Esophagus mucosa (tissue), 1 donor: ENCODE data around the gene CALR. TPM values are rescaled to one million over a fixed set of nuclear protein-coding genes. Genes with fewer than 3 reads are reported as not detected.
"Not testable (repeated sequence)": the region's sequence is repeated elsewhere in the genome, so short reads cannot be mapped to it uniquely, and the experiment has no call there.

Source experiments
- ATAC-seq: fragments of 200-7000 bp; cut with Tn5 transposase; one replicate; pipeline ENCODE4 v1.9.1; 2020
- total RNA-seq: library from RNA; stranded (reverse); gene quantifications from one replicate; pipeline ENCODE4 v1.2.4, GENCODE V29; 2023
- donor health status: DM: yes; HTN: yes; CAD: no.

CALR gene
- total RNA-seq, 1 donor from 2014 or later, result 586 TPM

GRCh38 chr19:12933287-12934072 lies 4.9 kb upstream of the CALR start, which contains the start of gene FARSA:
TSS of gene FARSA (minus strand) at chr19:12933711. CDS start at chr19:12933696, 15 bp downstream.
- peak; percentile 80 for ATAC-seq

GRCh38 chr19:12935071-12935470 lies 3.3 kb upstream of the CALR start:
- no peak for ATAC-seq

DNA sequence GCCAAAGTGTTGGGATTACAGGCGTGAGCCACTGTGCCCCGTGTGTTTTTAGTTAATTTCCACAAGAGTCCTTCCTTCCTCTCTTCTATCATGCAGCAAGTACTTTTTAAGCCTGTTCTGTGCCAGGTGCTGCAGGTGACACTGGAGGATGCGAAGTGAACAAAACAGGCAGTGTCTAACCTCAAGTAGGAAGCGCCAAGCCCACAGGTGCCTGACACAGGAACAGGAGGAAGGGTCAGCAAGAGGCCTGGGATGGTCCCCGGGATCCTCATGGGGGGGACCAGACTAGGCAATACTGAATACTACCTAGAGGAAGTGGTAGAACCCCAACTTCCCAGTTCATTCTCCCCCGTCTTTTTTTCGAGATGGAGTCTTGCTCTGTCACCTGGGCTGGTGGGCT lies 1.8 kb upstream of the CALR start:
- ATAC-seq, result no peak

- ATAC-seq, result no peak
These were observed 1.1 kb upstream of the CALR start for GRCh38 chr19:12937093-12937926.

DNA sequence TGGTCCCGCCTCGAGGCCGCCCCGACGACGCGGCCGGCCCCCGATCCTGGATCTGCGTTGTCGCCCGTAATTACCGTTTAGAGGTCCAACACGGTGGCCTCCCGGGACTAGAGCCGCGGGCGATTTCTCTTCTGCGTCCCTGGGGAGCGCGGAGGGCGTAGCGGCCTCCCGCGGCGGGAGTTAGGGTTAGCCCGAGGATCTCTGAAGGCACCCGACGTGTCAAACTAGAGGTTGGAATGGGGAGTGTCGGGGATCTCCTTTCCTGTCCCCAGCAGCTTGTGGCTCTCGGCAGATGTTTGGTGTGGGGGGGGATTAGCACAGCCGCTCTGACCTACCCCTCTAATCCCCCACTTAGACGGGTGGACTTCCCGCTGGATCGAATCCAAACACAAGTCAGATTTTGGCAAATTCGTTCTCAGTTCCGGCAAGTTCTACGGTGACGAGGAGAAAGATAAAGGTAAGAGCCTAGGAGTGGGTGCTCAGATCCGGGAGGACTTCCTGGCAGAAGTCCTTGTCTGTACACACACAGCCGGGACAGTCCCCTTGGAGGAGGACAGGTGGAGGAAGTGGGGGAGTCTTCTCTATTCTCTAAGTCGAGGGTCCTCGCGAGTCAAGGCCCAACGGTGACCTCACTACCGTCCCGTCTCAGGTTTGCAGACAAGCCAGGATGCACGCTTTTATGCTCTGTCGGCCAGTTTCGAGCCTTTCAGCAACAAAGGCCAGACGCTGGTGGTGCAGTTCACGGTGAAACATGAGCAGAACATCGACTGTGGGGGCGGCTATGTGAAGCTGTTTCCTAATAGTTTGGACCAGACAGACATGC lies 581 bp downstream of the CALR start:
- peak; percentile 51 for ATAC-seq

DNA sequence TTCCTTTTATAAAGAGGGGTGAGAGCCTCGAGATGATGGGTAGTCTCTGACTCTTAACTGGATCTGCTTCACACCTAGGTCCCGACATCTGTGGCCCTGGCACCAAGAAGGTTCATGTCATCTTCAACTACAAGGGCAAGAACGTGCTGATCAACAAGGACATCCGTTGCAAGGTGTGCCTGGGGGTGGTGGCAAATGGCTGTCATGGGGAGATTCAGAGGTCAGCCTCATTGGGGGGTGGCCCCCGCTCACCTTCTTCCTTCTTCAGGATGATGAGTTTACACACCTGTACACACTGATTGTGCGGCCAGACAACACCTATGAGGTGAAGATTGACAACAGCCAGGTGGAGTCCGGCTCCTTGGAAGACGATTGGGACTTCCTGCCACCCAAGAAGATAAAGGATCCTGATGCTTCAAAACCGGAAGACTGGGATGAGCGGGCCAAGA lies 1.6 kb downstream of the CALR start:
- no peak for ATAC-seq

GRCh38 chr19:12940897-12941296 lies 2.5 kb downstream of the CALR start:
- no peak for ATAC-seq

GRCh38 chr19:12943437-12944044 lies 5.1 kb downstream of the CALR start:
- no peak for ATAC-seq

DNA sequence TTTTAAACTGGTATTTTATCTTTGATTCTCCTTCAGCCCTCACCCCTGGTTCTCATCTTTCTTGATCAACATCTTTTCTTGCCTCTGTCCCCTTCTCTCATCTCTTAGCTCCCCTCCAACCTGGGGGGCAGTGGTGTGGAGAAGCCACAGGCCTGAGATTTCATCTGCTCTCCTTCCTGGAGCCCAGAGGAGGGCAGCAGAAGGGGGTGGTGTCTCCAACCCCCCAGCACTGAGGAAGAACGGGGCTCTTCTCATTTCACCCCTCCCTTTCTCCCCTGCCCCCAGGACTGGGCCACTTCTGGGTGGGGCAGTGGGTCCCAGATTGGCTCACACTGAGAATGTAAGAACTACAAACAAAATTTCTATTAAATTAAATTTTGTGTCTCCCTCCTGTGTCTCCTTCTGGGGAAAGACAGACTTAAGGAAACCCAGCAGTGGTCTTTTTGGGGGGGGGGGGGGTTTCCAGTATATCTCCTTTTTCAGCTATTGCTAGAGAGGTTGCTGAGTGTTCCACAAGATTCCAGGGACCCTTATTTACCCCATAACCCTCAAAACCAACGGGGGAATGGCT lies 5.8 kb downstream of the CALR start:
- ATAC-seq, result no peak

GRCh38 chr19:12945479-12946091 lies 7.2 kb downstream of the CALR start, which contains the start of gene RAD23A:
TSS of gene RAD23A (plus strand) at chr19:12945862. CDS start at chr19:12945949, 87 bp downstream.
- peak; percentile 91 for ATAC-seq

DNA sequence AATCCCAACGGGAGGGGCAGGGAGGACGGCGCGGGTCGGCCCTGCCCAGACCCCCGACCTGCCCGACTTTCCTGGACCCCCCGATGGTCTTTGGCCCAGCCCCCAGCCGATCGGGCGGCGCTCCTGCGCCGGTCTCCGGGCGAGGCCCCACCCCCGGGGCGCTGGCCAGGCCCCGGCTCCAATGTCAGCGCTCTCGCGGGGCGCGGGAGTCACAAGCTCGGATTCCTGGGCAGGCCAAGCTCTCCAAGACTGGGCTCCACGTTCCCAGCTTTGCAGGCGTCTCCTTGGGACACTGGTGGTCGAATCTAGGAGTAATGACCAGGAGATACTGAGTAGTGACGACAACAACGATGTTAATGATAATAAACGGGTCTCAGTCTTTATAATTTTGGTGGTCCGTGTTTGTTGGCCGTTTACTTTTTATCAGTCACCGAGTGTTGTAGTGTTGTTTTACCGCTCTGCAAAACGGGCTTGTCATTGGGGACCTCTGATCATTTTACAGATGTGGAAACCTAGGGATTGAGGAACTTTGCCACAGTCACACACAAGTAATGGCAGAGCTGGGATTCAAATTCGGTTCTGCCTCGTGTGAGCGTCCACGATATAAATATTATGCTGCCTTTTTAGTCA lies 7.8 kb downstream of the CALR start:
- ATAC-seq, result peak; percentile 76

DNA sequence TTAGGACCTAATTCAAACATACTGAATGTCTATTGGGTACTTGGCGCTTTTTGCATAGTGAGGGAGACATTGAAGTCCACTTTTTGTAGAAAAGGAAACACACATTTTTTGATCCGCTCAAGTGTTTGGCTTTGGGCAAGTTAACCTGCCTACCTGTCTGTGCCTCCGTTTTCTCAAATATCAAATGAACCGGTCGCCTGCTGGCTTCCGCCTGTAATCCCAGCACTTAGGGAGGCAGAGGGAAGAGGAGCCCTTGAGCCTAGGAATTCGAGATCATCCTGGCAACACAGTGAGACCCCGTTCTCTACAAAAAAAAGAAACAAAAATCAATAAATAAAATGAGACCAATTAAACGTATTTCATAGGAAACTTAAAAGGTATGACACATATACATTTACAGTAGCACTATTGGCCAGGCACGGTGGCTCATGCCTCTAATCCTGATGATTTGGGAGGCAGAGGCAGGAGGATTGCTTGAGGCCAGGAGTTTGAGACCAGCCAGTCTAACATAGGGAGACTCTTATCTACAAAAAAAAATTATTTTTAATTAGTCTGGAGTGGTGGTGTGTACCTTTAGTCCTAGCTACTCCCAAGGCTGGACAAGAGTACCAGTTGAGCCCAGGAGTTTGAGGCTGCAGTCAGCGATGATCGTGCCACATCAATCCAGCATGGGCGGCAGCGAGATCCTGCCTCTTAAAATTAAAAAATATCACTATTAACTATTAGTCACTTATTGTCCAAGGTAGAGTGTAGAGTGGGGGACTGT lies 8.5 kb downstream of the CALR start:
- no peak for ATAC-seq

DNA sequence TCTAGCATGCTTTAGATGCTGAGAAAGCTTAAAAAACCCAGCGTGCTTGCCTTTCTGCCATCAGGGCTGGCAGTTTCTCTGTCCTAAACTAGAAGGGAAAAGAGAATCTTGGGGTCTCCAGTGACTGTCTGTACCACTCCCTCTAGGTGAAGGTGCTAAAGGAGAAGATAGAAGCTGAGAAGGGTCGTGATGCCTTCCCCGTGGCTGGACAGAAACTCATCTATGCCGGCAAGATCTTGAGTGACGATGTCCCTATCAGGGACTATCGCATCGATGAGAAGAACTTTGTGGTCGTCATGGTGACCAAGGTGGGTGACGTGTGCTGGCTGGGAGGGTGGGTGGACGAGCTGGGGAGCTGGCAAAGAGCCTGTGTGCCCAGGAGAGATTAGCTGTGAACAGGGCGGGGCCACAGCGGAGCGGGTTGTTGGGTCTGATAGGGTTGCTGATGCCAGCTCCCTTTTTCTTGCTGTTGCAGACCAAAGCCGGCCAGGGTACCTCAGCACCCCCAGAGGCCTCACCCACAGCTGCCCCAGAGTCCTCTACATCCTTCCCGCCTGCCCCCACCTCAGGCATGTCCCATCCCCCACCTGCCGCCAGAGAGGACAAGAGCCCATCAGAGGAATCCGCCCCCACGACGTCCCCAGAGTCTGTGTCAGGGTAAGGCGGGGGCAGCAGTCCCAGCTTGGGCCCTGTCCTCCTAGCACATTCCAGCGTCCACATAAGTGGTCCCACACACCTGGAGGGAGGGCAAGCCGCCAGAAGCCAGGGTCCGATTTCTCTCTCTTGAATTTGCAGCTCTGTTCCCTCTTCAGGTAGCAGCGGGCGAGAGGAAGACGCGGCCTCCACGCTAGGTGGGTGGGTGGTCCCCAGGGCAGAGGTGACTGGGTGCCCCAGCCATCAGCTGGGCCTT lies 9.5 kb downstream of the CALR start:
- ATAC-seq, result no peak

DNA sequence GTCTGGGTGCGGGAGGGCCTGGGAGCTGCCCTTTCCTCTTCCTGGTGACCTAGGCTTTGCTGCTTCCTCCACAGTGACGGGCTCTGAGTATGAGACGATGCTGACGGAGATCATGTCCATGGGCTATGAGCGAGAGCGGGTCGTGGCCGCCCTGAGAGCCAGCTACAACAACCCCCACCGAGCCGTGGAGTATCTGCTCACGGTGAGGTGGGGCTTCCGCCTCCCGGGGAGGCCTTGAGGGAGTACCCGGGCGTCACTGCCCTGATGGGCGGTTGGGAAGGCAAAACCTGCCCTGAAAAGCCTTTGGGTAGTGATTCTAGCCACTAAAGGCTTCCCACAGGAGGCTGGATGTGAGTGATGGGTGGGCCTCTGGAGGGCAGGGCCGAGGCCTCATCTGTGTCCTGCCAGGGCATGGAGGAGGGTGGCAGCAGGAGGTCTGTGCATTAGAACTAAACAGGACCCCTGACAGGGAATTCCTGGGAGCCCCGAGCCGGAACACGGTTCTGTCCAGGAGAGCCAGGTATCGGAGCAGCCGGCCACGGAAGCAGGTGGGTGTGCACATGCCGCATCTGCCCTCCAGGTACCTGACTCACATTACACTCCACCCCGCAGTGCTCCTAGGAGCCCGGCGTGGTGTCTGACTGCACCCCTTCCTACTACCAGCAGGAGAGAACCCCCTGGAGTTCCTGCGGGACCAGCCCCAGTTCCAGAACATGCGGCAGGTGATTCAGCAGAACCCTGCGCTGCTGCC lies 10.4 kb downstream of the CALR start:
- ATAC-seq, result no peak

GRCh38 chr19:12949363-12950283 lies 11.2 kb downstream of the CALR start:
- no peak for ATAC-seq

- ATAC-seq, result not testable (repeated sequence)
These were observed 13.6 kb downstream of the CALR start for GRCh38 chr19:12952050-12952449.
